ENCODE results near the gene CAD. TPM values are rescaled to one million over a fixed set of nuclear protein-coding genes. Genes with fewer than 3 reads are reported as not detected.
"Not testable (repeated sequence)": the region's sequence is repeated elsewhere in the genome, so short reads cannot be mapped to it uniquely, and the experiment has no call there.

CAD gene
- total RNA-seq, 1 experiment from 2014 or later: 114 TPM

- no peak overlapping the region for H3K9ac ChIP-seq (ENCODE audit: low read length)
- no peaks in the 10 kb centered on the region for H3K9me2 ChIP-seq (ENCODE audit: insufficient read depth)
- no TSS peak for BruUV-seq (replicated peaks)
- ChIA-PET POLR2A (no interaction called here), RAD21 (ENCODE audit: low non-redundant PET in 1 of 2, low total read pairs in 2 of 2, uncharacterized antibody in 2 of 2, unreplicated experiment in 2 of 2) (no interaction called here), CTCF (no interaction called here)
- no peaks in the 10 kb centered on the region for H3K4me1 ChIP-seq (ENCODE audit: control insufficient read depth in 1 of 2, insufficient read depth in 2 of 2, low read length in 2 of 2)
- no peaks in the 10 kb centered on the region for H3K9me3 ChIP-seq (ENCODE audit: control insufficient read depth in 1 of 2, insufficient read depth in 1 of 2, low read depth in 1 of 2, low read length in 2 of 2)
- H3K27me3 ChIP-seq (ENCODE audit: insufficient read depth, low read length): no peaks in the 10 kb centered on the region
- no peak overlapping the region for H2AFZ ChIP-seq (ENCODE audit: low read depth, low read length, poor library complexity, severe bottlenecking)
- H3K4me3 ChIP-seq (replicated peaks in 1 of 2; ENCODE audit: low read depth in 1 of 2, low read length in 2 of 2): no peak overlapping the region
- H3K79me2 ChIP-seq (ENCODE audit: insufficient read depth, low read length): no peaks in the 10 kb centered on the region
- 0 out of 4 replicates have a peak, but pooled peaks cover 0 to 4% of the 10 kb centered on the region in 2 experiments for H3K36me3 ChIP-seq (ENCODE audit: control insufficient read depth in 1 of 2, insufficient read depth in 2 of 2, low read length in 2 of 2)
- H3K4me2 ChIP-seq (ENCODE audit: low read length): no peak overlapping the region
- no peak for TF ChIP-seq JUND (IDR thresholded peaks at IDR 0.05)
- no peak for TF ChIP-seq CEBPB (IDR thresholded peaks at IDR 0.05; ENCODE audit: low read depth)
- no peak for TF ChIP-seq SP1 (IDR thresholded peaks at IDR 0.05; ENCODE audit: low read depth)
- no peak for TF ChIP-seq ZFX (IDR thresholded peaks at IDR 0.05)
- ATAC-seq (no peak), DNase-seq (ENCODE audit: low read depth, low spot score) (no peak)
- H3K27ac ChIP-seq (ENCODE audit: low read depth, low read length): no peak overlapping the region
- H4K20me1 ChIP-seq (ENCODE audit: insufficient read depth): no peaks in the 10 kb centered on the region
- intact Hi-C loops (cut with micrococcal nuclease): loop anchor here (10.0 kb wide), 1 partner anchor 230 kb away; no protein-coding TSS in a partner anchor
Measured at GRCh38 chr2:27194538-27195354, 22.4 kb upstream of the CAD start.

- H3K27ac ChIP-seq (ENCODE audit: low read depth, low read length); H2AFZ ChIP-seq (ENCODE audit: low read depth, low read length, poor library complexity, severe bottlenecking); H3K4me1 ChIP-seq (ENCODE audit: control insufficient read depth in 1 of 2, insufficient read depth in 2 of 2, low read length in 2 of 2); H3K79me2 ChIP-seq (ENCODE audit: insufficient read depth, low read length); ATAC-seq; H3K9me3 ChIP-seq (ENCODE audit: control insufficient read depth in 1 of 2, insufficient read depth in 1 of 2, low read depth in 1 of 2, low read length in 2 of 2); H3K9me2 ChIP-seq (ENCODE audit: insufficient read depth); DNase-seq (ENCODE audit: low read depth, low spot score); H3K4me2 ChIP-seq (ENCODE audit: low read length); H4K20me1 ChIP-seq (ENCODE audit: insufficient read depth); H3K9ac ChIP-seq (ENCODE audit: low read length); RAD21 ChIA-PET (ENCODE audit: low non-redundant PET in 1 of 2, low total read pairs in 2 of 2, uncharacterized antibody in 2 of 2, unreplicated experiment in 2 of 2); H3K36me3 ChIP-seq (ENCODE audit: control insufficient read depth in 1 of 2, insufficient read depth in 2 of 2, low read length in 2 of 2); H3K27me3 ChIP-seq (ENCODE audit: insufficient read depth, low read length); CTCF ChIA-PET; H3K4me3 ChIP-seq (replicated peaks in 1 of 2; ENCODE audit: low read depth in 1 of 2, low read length in 2 of 2); POLR2A ChIA-PET; BruUV-seq (replicated peaks): not testable (repeated sequence)
- intact Hi-C loops (cut with micrococcal nuclease): loop anchor here (10.0 kb wide), 1 partner anchor 231 kb away; no protein-coding TSS in a partner anchor
Measured at GRCh38 chr2:27195799-27196198, 21.4 kb upstream of the CAD start.

GRCh38 chr2:27198068-27198467 lies 19.1 kb upstream of the CAD start:
- POLR2A ChIA-PET: not testable (repeated sequence)

More at GRCh38 chr2:27198068-27198467, 19.1 kb upstream of the CAD start:
- H2AFZ ChIP-seq (ENCODE audit: low read depth, low read length, poor library complexity, severe bottlenecking); H3K4me1 ChIP-seq (ENCODE audit: control insufficient read depth in 1 of 2, insufficient read depth in 2 of 2, low read length in 2 of 2); CTCF ChIA-PET; H3K4me2 ChIP-seq (ENCODE audit: low read length); H3K9me3 ChIP-seq (ENCODE audit: control insufficient read depth in 1 of 2, insufficient read depth in 1 of 2, low read depth in 1 of 2, low read length in 2 of 2); H3K27me3 ChIP-seq (ENCODE audit: insufficient read depth, low read length); H3K79me2 ChIP-seq (ENCODE audit: insufficient read depth, low read length); BruUV-seq (replicated peaks); DNase-seq (ENCODE audit: low read depth, low spot score); H3K9me2 ChIP-seq (ENCODE audit: insufficient read depth); H3K9ac ChIP-seq (ENCODE audit: low read length); H3K4me3 ChIP-seq (replicated peaks in 1 of 2; ENCODE audit: low read depth in 1 of 2, low read length in 2 of 2); ATAC-seq; H3K27ac ChIP-seq (ENCODE audit: low read depth, low read length); H4K20me1 ChIP-seq (ENCODE audit: insufficient read depth); RAD21 ChIA-PET (ENCODE audit: low non-redundant PET in 1 of 2, low total read pairs in 2 of 2, uncharacterized antibody in 2 of 2, unreplicated experiment in 2 of 2): not testable (repeated sequence)
- intact Hi-C loops (cut with micrococcal nuclease): loop anchor here (10.0 kb wide), 1 partner anchor 233 kb away; no protein-coding TSS in a partner anchor
- H3K36me3 ChIP-seq (ENCODE audit: control insufficient read depth in 1 of 2, insufficient read depth in 2 of 2, low read length in 2 of 2): peaks cover 4 to 19% of the 10 kb centered on the region in 2 experiments; a peak in 1 of 4 replicates

Measured in HCT116 (cell line).